ENCODE data around the gene DRC3. TPM values are rescaled to one million over a fixed set of nuclear protein-coding genes. Genes with fewer than 3 reads are reported as not detected.

Gene DRC3
- total RNA-seq, 1 donor from 2014 or later: 0.43 TPM

DNA sequence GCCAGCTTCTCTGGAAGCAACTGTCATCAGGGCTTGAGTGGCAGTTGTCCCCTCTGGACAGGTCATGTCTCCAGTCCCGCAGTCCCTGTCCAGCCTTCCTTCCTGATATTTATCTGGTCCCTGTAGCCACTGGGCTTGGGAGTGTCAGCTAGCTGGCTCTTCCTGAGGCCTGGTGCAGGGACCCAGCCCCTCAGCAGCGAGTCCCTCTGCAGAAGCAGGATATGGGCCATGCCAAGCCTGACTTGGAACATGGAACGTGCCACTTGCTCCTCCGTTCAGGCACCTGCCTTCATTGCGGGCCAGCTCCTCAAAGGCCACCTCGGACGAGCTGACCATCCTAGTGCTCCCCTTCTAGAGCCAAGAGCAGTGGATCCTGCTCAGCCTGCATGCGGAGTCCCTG lies 26.3 kb downstream of the DRC3 start:
- Mint-ChIP-seq H3K4me3 (ENCODE audit: unreplicated experiment) (no peak overlapping the region), H3K36me3 (ENCODE audit: low read depth, unreplicated experiment) (peaks cover 3% of the 10 kb centered on the region), H3K27ac (ENCODE audit: unreplicated experiment) (no peak overlapping the region), H3K27me3 (ENCODE audit: low read depth, unreplicated experiment) (peaks cover 7% of the 10 kb centered on the region), H3K9me3 (ENCODE audit: unreplicated experiment) (no peaks in the 10 kb centered on the region), H3K4me1 (ENCODE audit: low read depth, unreplicated experiment) (peaks cover 17% of the 10 kb centered on the region)
- no peak overlapping the region for H3K4me2 ChIP-seq (ENCODE audit: low read length)
- no peak overlapping the region for H2AFZ ChIP-seq (ENCODE audit: low read depth, low read length)
- H3K36me3 ChIP-seq (ENCODE audit: insufficient read depth, low read length): no peaks in the 10 kb centered on the region
- FAIRE-seq (no peak), DNase-seq (ENCODE audit: low read depth) (no peak)
- H3K27me3 ChIP-seq (ENCODE audit: insufficient read depth, low read length): no peaks in the 10 kb centered on the region
- H3K27ac ChIP-seq (ENCODE audit: low read depth, low read length): no peak overlapping the region
- H3K9me3 ChIP-seq (ENCODE audit: insufficient read depth, low read depth, low read length): no peaks in the 10 kb centered on the region
- H4K20me1 ChIP-seq (ENCODE audit: insufficient read depth, low read length): no peaks in the 10 kb centered on the region
- H3K79me2 ChIP-seq (ENCODE audit: insufficient read depth, low read length): no peaks in the 10 kb centered on the region
- no peak overlapping the region for H3K9ac ChIP-seq (ENCODE audit: low read length)
- H3K4me1 ChIP-seq (ENCODE audit: insufficient read depth, low read length): peaks cover 6% of the 10 kb centered on the region
- H3K4me3 ChIP-seq (ENCODE audit: insufficient read depth, low read depth, low read length): no peak overlapping the region
- TF ChIP-seq, protein P1, sequence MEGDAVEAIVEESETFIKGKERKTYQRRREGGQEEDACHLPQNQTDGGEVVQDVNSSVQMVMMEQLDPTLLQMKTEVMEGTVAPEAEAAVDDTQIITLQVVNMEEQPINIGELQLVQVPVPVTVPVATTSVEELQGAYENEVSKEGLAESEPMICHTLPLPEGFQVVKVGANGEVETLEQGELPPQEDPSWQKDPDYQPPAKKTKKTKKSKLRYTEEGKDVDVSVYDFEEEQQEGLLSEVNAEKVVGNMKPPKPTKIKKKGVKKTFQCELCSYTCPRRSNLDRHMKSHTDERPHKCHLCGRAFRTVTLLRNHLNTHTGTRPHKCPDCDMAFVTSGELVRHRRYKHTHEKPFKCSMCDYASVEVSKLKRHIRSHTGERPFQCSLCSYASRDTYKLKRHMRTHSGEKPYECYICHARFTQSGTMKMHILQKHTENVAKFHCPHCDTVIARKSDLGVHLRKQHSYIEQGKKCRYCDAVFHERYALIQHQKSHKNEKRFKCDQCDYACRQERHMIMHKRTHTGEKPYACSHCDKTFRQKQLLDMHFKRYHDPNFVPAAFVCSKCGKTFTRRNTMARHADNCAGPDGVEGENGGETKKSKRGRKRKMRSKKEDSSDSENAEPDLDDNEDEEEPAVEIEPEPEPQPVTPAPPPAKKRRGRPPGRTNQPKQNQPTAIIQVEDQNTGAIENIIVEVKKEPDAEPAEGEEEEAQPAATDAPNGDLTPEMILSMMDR (IDR thresholded peaks at IDR 0.05; ENCODE audit: insufficient read depth, low read depth, low read length): no peak
- no peak for TF ChIP-seq EZH2 (IDR thresholded peaks at IDR 0.05; ENCODE audit: insufficient read depth, low read length)

DNA sequence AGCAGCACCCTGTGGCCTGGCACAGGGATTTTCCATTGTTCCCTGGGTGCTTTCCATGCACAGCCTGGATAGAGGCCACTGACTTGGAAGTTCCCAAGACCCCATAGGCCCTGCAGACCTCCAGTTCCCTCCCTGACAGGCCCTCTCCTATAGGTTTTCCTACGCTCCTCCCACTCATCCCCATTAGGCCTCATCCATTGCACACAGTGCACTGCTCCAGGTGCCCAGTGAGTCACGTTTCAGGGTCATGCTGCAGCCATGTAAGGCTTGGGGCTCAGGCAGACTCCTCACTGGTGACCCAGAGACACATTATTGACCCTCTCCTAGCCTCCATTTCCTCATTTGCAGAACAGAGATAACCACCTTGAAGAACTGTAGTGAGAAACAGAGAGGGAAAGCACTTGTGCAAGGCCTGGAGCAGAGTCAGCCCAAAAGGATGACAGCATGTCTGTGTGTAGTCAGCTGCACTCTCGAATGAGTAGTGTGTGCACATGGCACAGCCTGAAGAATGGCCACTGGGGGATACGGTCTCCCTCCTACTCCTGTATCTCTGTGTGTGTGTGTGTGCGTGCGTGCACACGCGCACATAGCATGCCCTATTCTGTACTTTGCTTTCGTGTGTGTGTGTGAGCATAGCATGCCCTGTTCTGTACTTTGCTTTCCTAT lies 26.8 kb downstream of the DRC3 start:
- no peak overlapping the region for H3K27ac ChIP-seq (ENCODE audit: low read depth, low read length)
- no peak overlapping the region for H3K4me3 Mint-ChIP-seq (ENCODE audit: unreplicated experiment)
- H3K27ac Mint-ChIP-seq (ENCODE audit: unreplicated experiment): no peak overlapping the region
- H3K27me3 ChIP-seq (ENCODE audit: insufficient read depth, low read length): no peaks in the 10 kb centered on the region
- no peaks in the 10 kb centered on the region for H3K79me2 ChIP-seq (ENCODE audit: insufficient read depth, low read length)
- H3K4me1 Mint-ChIP-seq (ENCODE audit: low read depth, unreplicated experiment): peaks cover 17% of the 10 kb centered on the region
- peaks cover 3% of the 10 kb centered on the region for H3K36me3 Mint-ChIP-seq (ENCODE audit: low read depth, unreplicated experiment)
- H3K4me3 ChIP-seq (ENCODE audit: insufficient read depth, low read depth, low read length): no peak overlapping the region
- no peak for TF ChIP-seq EZH2 (IDR thresholded peaks at IDR 0.05; ENCODE audit: insufficient read depth, low read length)
- TF ChIP-seq, protein P1 (IDR thresholded peaks at IDR 0.05; ENCODE audit: insufficient read depth, low read depth, low read length): no peak
- H3K4me1 ChIP-seq (ENCODE audit: insufficient read depth, low read length): peaks cover 6% of the 10 kb centered on the region
- FAIRE-seq (no peak), DNase-seq (ENCODE audit: low read depth) (no peak)
- H3K9me3 Mint-ChIP-seq (ENCODE audit: unreplicated experiment): no peaks in the 10 kb centered on the region
- H3K27me3 Mint-ChIP-seq (ENCODE audit: low read depth, unreplicated experiment): peaks cover 7% of the 10 kb centered on the region
- H3K9ac ChIP-seq (ENCODE audit: low read length): no peak overlapping the region
- no peak overlapping the region for H2AFZ ChIP-seq (ENCODE audit: low read depth, low read length)
- no peaks in the 10 kb centered on the region for H4K20me1 ChIP-seq (ENCODE audit: insufficient read depth, low read length)
- H3K4me2 ChIP-seq (ENCODE audit: low read length): no peak overlapping the region
- no peaks in the 10 kb centered on the region for H3K36me3 ChIP-seq (ENCODE audit: insufficient read depth, low read length)
- H3K9me3 ChIP-seq (ENCODE audit: insufficient read depth, low read depth, low read length): no peaks in the 10 kb centered on the region

DNA sequence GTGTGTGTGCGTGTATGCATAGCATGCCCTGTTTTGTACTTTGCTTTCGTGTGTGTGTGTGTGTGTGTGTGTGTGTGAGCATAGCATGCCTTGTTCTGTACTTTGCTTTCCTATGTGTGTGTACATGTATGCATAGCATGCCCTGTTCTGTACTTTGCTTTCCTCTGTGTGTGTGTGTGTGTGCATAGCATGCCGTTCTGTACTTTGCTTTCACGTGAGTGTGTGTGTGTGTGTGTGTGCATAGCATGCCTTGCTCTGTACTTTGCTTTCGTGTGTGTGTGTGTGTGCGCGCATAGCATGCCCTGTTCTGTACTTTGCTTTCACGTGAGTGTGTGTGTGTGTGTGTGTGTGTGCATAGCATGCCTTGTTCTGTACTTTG lies 27.4 kb downstream of the DRC3 start:
- no peak for TF ChIP-seq EZH2 (IDR thresholded peaks at IDR 0.05; ENCODE audit: insufficient read depth, low read length)
- TF ChIP-seq, protein P1 (IDR thresholded peaks at IDR 0.05; ENCODE audit: insufficient read depth, low read depth, low read length): no peak
- Mint-ChIP-seq H3K9me3 (ENCODE audit: unreplicated experiment) (no peaks in the 10 kb centered on the region), H3K36me3 (ENCODE audit: low read depth, unreplicated experiment) (peaks cover 3% of the 10 kb centered on the region), H3K4me3 (ENCODE audit: unreplicated experiment) (no peak overlapping the region), H3K27ac (ENCODE audit: unreplicated experiment) (no peak overlapping the region), H3K27me3 (ENCODE audit: low read depth, unreplicated experiment) (peaks cover 4% of the 10 kb centered on the region), H3K4me1 (ENCODE audit: low read depth, unreplicated experiment) (peaks cover 12% of the 10 kb centered on the region)
- Histone ChIP-seq H4K20me1 (ENCODE audit: insufficient read depth, low read length) (no peaks in the 10 kb centered on the region), H3K4me2 (ENCODE audit: low read length) (no peak overlapping the region), H3K4me3 (ENCODE audit: insufficient read depth, low read depth, low read length) (no peak overlapping the region), H3K27ac (ENCODE audit: low read depth, low read length) (no peak overlapping the region), H3K9ac (ENCODE audit: low read length) (no peak overlapping the region), H3K27me3 (ENCODE audit: insufficient read depth, low read length) (no peaks in the 10 kb centered on the region), H3K36me3 (ENCODE audit: insufficient read depth, low read length) (no peaks in the 10 kb centered on the region), H2AFZ (ENCODE audit: low read depth, low read length) (no peak overlapping the region), H3K4me1 (ENCODE audit: insufficient read depth, low read length) (peaks cover 6% of the 10 kb centered on the region), H3K9me3 (ENCODE audit: insufficient read depth, low read depth, low read length) (no peaks in the 10 kb centered on the region), H3K79me2 (ENCODE audit: insufficient read depth, low read length) (no peaks in the 10 kb centered on the region)
- DNase-seq (ENCODE audit: low read depth): no peak
- no peak for FAIRE-seq
